HEK293T (cell line): ENCODE results near the gene PRPF40B.

Experiments
- CTCF ChIA-PET: fragments of 350-600 bp; formaldehyde crosslinking; extraction: SDS; loops from one replicate; lab custom pipeline; 2021; ENCODE audit warnings: antibody characterized with exemption, inconsistent platforms; lab: Yijun Ruan, JAX
- POLR2A ChIA-PET: fragments of 350-600 bp; formaldehyde crosslinking; extraction: SDS; loops from one replicate; lab custom pipeline; 2020; ENCODE audit warnings: antibody characterized with exemption, inconsistent platforms; lab: Yijun Ruan, JAX
- DNase-seq: peaks from one replicate; pipeline ENCODE4 v3.0.0; 2012; ENCODE audit warnings: mixed read lengths; ENCODE audit errors: extremely low spot score
- ARNT ChIP-seq: fragments of 450-650 bp; IDR thresholded peaks from 2 replicates; pipeline ENCODE4 v1.6.1; 2017; ENCODE audit warnings: mild to moderate bottlenecking
- BHLHE40 ChIP-seq: fragments of 450-650 bp; IDR thresholded peaks from 2 replicates; pipeline ENCODE4 v1.6.1; 2016; ENCODE audit warnings: mild to moderate bottlenecking, moderate library complexity, borderline replicate concordance
- CTBP1 ChIP-seq: fragments of 450-650 bp; IDR thresholded peaks from 2 replicates; pipeline ENCODE4 v1.6.1; 2016; ENCODE audit warnings: borderline replicate concordance
- ELF4 ChIP-seq: fragments of 450-650 bp; IDR thresholded peaks from 2 replicates; pipeline ENCODE4 v1.6.1; 2017; ENCODE audit warnings: antibody characterized with exemption
- FOXA1 ChIP-seq: fragments of 450-650 bp; IDR thresholded peaks from 2 replicates; pipeline ENCODE4 v1.6.1; 2016; ENCODE audit warnings: mild to moderate bottlenecking
- FOXK2 ChIP-seq: fragments of 450-650 bp; IDR thresholded peaks from 2 replicates; pipeline ENCODE4 v1.6.1; 2016; ENCODE audit warnings: mild to moderate bottlenecking
- FOXM1 ChIP-seq: fragments of 450-650 bp; IDR thresholded peaks from 2 replicates; pipeline ENCODE4 v1.6.1; 2017; ENCODE audit warnings: mild to moderate bottlenecking, borderline replicate concordance
- HDGF ChIP-seq: fragments of 450-650 bp; IDR thresholded peaks from 2 replicates; pipeline ENCODE4 v1.6.1; 2017; ENCODE audit warnings: antibody characterized with exemption, borderline replicate concordance
- L3MBTL2 ChIP-seq: fragments of 450-650 bp; conservative IDR thresholded peaks from 2 replicates; pipeline ENCODE4 v1.6.1; 2016; ENCODE audit warnings: mild to moderate bottlenecking
- LEF1 ChIP-seq: fragments of 450-650 bp; IDR thresholded peaks from 2 replicates; pipeline ENCODE4 v1.6.1; 2017; ENCODE audit warnings: mild to moderate bottlenecking, borderline replicate concordance
- NFRKB ChIP-seq: fragments of 450-650 bp; IDR thresholded peaks from 2 replicates; pipeline ENCODE4 v1.6.1; 2016; ENCODE audit warnings: mild to moderate bottlenecking, moderate library complexity
- SP1 ChIP-seq: fragments of 450-650 bp; IDR thresholded peaks from 2 replicates; pipeline ENCODE4 v1.6.1; 2017
- SUZ12 ChIP-seq: fragments of 450-650 bp; IDR thresholded peaks from 2 replicates; pipeline ENCODE4 v1.6.1; 2016; ENCODE audit warnings: mild to moderate bottlenecking
- TARDBP ChIP-seq: fragments of 450-650 bp; IDR thresholded peaks from 2 replicates; pipeline ENCODE4 v1.6.1; 2016
- ZNF384 ChIP-seq: fragments of 450-650 bp; IDR thresholded peaks from 2 replicates; pipeline ENCODE4 v1.6.1; 2016
- TF ChIP-seq, protein P1 (sequence below): fragments of 450-650 bp; IDR thresholded peaks from 2 replicates; pipeline ENCODE4 v1.6.1; 2016

The PRPF40B gene

GRCh38 chr12:49658276-49658675, 34.9 kb downstream of the PRPF40B start:
- no peak for DNase-seq
- TF ChIP-seq ELF4 (no peak), HDGF (no peak), TARDBP (no peak), FOXK2 (no peak), ZNF384 (no peak), L3MBTL2 (no peak), SP1 (no peak), NFRKB (no peak), ARNT (no peak), SUZ12 (no peak), FOXA1 (no peak), CTBP1 (no peak)
- ChIA-PET POLR2A (interaction anchor here (1.2 kb wide), 1 partner anchor 83 kb away, joined by 3 read pairs; the partner anchor contains the start of gene TMBIM6), CTCF (interaction anchor here (1.0 kb wide), 1 partner anchor 10 kb away, joined by 5 read pairs; no protein-coding TSS in a partner anchor)

DNA sequence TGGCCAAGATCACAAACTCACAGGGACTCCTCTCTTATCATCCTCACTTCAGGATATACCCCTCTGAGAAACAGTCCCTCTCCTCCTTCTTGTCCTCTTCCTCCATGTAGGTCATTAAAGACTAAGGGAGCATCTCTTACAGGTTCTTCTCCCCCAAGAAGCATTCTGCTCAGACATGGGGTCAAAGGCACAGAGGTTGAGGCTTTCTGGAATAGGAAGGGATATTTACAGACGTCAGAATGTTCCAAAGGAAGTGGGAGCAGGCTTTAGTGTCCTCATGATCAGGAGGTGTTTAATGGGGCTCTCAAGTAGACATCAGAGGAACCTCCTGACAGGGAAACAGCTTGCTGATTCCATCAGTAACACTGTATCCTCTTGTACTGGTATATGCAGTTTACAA, 36.4 kb downstream of the PRPF40B start:
- POLR2A ChIA-PET, result no interaction called here
- no peak for DNase-seq
- TF ChIP-seq ZNF384, result no peak
- TF ChIP-seq FOXM1, result no peak
- no peak for TF ChIP-seq BHLHE40
- TF ChIP-seq LEF1, result no peak
- TF ChIP-seq TARDBP, result no peak
- no peak for TF ChIP-seq NFRKB
- TF ChIP-seq SP1, result no peak
- TF ChIP-seq FOXA1, result no peak
- no peak for TF ChIP-seq L3MBTL2
- TF ChIP-seq, protein P1, sequence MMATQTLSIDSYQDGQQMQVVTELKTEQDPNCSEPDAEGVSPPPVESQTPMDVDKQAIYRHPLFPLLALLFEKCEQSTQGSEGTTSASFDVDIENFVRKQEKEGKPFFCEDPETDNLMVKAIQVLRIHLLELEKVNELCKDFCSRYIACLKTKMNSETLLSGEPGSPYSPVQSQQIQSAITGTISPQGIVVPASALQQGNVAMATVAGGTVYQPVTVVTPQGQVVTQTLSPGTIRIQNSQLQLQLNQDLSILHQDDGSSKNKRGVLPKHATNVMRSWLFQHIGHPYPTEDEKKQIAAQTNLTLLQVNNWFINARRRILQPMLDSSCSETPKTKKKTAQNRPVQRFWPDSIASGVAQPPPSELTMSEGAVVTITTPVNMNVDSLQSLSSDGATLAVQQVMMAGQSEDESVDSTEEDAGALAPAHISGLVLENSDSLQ, result no peak
- no peak for TF ChIP-seq ARNT
- no peak for TF ChIP-seq HDGF
- TF ChIP-seq ELF4, result no peak
- no peak for TF ChIP-seq CTBP1
- TF ChIP-seq SUZ12, result no peak
- TF ChIP-seq FOXK2, result no peak
- CTCF ChIA-PET, result no interaction called here

DNA sequence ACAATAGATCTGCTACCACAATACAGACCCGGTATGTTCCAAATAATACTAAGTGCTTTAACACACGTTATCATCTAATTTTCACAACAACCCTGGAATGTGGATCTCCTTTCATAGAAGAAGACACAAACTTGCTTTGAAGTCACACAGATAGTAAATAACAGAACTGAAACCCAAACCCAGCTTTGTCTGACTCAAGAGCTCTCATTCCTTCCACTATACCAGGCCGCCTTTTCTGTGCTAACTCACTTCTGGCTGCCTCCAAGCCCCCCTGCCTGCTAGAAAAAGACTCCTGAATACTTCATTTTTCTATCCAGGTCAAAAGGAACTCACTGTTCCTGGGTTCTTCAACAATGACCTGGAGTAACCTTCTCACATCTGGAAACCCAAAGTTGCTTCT, 37.8 kb downstream of the PRPF40B start:
- POLR2A ChIA-PET, result no interaction called here
- no peak for DNase-seq
- TF ChIP-seq SUZ12 (no peak), NFRKB (no peak), ZNF384 (no peak), CTBP1 (no peak), HDGF (no peak), ELF4 (no peak), LEF1 (no peak), BHLHE40 (no peak), L3MBTL2 (no peak), FOXA1 (no peak), TARDBP (no peak), FOXK2 (no peak), SP1 (no peak)
- TF ChIP-seq, protein P1, result no peak
- CTCF ChIA-PET, result no interaction called here

GRCh38 chr12:49661746-49662145, 38.4 kb downstream of the PRPF40B start:
- CTCF ChIA-PET, result no interaction called here
- POLR2A ChIA-PET, result no interaction called here
- no peak for DNase-seq
- TF ChIP-seq BHLHE40, result no peak
- no peak for TF ChIP-seq ELF4
- no peak for TF ChIP-seq NFRKB
- TF ChIP-seq, protein P1, result no peak
- no peak for TF ChIP-seq FOXK2
- TF ChIP-seq LEF1, result no peak
- TF ChIP-seq FOXA1, result no peak
- no peak for TF ChIP-seq L3MBTL2
- TF ChIP-seq CTBP1, result no peak
- no peak for TF ChIP-seq FOXM1
- no peak for TF ChIP-seq ZNF384
- no peak for TF ChIP-seq TARDBP
- no peak for TF ChIP-seq HDGF
- TF ChIP-seq SUZ12, result no peak
- TF ChIP-seq SP1, result no peak
- TF ChIP-seq ARNT, result no peak

- ChIA-PET CTCF (interaction anchor here (1.5 kb wide), 1 partner anchor 40 kb away, joined by 3 read pairs; no protein-coding TSS in a partner anchor), POLR2A (interaction anchor here (1.0 to 1.4 kb wide), 2 partner anchors 11 to 79 kb away, joined by 3 to 4 read pairs; no protein-coding TSS in a partner anchor)
- DNase-seq, result no peak
- TF ChIP-seq ZNF384, result no peak
- TF ChIP-seq, protein P1, result no peak
- TF ChIP-seq CTBP1, result no peak
- TF ChIP-seq TARDBP, result no peak
- TF ChIP-seq FOXM1, result no peak
- no peak for TF ChIP-seq FOXA1
- TF ChIP-seq L3MBTL2, result no peak
- no peak for TF ChIP-seq BHLHE40
- TF ChIP-seq HDGF, result no peak
- no peak for TF ChIP-seq FOXK2
- no peak for TF ChIP-seq ARNT
- no peak for TF ChIP-seq ELF4
- TF ChIP-seq SUZ12, result no peak
- TF ChIP-seq SP1, result no peak
- TF ChIP-seq NFRKB, result no peak
- TF ChIP-seq LEF1, result no peak
Measured at GRCh38 chr12:49662998-49663843, 39.9 kb downstream of the PRPF40B start.
